Measurements from ENCODE around the gene ITGBL1.

DNA sequence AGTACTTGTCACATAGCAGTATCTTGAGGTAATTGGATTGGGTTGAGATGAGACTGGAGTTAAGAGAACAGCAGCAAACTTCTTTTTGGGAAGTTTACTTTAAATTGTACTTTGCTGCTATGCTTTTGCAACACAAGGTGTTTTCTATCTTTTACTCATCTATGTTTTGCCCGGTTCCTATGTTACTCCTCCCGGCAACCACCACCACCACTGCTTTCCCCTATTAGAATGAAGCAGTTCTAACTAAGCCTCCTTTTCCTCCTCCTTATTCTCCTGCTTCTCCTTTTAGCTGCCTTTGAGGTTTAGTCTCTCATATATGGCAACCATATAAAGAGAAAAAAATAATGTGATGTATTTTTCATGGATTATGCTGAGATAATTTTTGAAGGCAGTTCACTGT is 233.5 kb downstream of the ITGBL1 start:
- TF ChIP-seq, protein P1, sequence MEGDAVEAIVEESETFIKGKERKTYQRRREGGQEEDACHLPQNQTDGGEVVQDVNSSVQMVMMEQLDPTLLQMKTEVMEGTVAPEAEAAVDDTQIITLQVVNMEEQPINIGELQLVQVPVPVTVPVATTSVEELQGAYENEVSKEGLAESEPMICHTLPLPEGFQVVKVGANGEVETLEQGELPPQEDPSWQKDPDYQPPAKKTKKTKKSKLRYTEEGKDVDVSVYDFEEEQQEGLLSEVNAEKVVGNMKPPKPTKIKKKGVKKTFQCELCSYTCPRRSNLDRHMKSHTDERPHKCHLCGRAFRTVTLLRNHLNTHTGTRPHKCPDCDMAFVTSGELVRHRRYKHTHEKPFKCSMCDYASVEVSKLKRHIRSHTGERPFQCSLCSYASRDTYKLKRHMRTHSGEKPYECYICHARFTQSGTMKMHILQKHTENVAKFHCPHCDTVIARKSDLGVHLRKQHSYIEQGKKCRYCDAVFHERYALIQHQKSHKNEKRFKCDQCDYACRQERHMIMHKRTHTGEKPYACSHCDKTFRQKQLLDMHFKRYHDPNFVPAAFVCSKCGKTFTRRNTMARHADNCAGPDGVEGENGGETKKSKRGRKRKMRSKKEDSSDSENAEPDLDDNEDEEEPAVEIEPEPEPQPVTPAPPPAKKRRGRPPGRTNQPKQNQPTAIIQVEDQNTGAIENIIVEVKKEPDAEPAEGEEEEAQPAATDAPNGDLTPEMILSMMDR (IDR thresholded peaks at IDR 0.05), result no peak
- no peak for TF ChIP-seq POLR2A (IDR thresholded peaks at IDR 0.05)
